ENCODE data around the gene CAGE1.
"Not testable (repeated sequence)": the region's sequence is repeated elsewhere in the genome, so short reads cannot be mapped to it uniquely, and the experiment has no call there.

The CAGE1 gene

GRCh38 chr6:7406743-7407142 is 17.2 kb upstream of the CAGE1 start:
- DNase-seq = no peak

- DNase-seq = no peak
Measured at GRCh38 chr6:7404546-7404945, 15.0 kb upstream of the CAGE1 start.

DNA sequence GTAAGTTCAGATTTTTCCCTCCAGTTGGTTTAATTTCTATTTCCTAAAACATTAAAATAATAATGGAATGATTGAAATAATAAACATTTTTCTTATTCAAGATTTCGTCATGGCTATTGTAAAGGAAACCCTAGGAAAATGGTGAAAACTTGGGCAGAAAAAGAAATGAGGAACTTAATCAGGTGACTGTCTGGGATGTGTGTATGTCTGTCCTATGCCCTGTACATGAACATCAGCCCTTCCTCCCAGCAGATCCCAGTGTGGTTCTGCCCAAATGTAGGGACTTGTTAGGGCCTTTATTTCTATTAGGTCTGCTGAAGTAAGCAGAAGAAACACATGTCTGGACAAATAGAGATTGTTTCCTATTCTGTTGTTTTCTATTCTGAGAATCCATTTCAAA is 13.2 kb upstream of the CAGE1 start:
- DNase-seq = no peak

- no peak for DNase-seq
Measured at GRCh38 chr6:7401075-7401474, 11.5 kb upstream of the CAGE1 start.

DNA sequence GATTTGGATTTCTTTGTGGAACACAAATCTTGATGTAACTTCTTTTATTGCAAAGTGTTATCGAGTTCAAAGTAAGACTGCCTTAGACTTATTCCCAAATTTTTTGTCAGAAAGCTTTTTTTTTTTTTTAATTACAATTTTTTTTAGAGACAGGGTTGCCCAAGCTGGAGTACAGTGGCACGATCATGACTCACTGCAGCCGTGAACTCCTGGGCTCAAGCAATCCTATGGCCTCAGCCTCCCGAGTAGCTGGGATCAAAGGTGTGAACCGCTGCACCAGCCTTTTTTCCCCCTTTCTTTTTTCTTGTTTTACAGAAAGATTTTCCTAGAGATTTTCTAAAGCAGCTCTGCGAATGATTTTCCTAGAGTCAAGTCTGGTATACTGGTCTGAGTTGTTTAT is 2.9 kb upstream of the CAGE1 start:
- DNase-seq = no peak

- no peak for DNase-seq
Measured at GRCh38 chr6:7391151-7391550, 1.6 kb upstream of the CAGE1 start.

- DNase-seq = peak; percentile 70
Measured at GRCh38 chr6:7390226-7390878, 810 bp upstream of the CAGE1 start.

GRCh38 chr6:7389162-7389450 is 436 bp downstream of the CAGE1 start:
- DNase-seq = no peak

GRCh38 chr6:7381092-7381491 is 8.4 kb downstream of the CAGE1 start:
- no peak for DNase-seq

DNA sequence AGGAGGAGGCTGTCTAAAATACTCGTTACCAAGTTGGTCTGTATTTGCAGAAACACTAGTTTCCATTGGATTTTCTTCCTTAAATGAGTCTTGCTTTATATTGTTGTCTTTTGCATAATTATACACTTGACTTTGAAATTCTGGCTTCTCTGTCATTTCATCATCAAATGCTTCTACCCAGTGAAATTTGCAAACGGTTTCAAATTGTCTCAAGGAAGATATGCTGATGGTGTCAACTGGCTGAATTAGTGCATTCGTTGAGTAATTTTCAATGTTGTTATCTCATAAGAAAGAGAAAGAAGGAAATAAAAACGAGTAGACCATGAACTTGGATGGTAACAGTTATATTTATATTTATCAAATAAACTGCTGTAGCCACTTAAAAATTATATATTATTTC is 10.8 kb downstream of the CAGE1 start:
- no peak for DNase-seq

- no peak for DNase-seq
Measured at GRCh38 chr6:7377961-7378360, 11.6 kb downstream of the CAGE1 start.

DNA sequence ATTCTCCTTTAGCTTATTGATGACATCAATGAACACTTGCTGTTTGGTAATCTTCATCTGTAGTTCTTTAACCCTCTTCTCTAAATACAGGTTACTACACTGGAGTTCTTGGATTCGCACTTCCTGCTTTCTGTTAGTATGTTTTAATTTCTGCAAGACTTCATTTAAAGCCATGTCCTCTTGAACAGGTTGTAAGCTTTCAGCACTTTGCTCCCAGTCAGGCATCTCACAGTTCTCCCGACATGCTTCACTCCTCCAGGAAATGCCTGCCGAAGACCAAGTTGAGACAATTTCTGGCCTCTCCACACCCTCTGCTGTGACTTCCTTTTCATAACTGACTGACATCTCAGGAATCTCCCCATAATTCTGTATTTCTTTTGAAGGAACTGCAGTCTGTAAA is 15.8 kb downstream of the CAGE1 start:
- DNase-seq = no peak

- DNase-seq = no peak
Measured at GRCh38 chr6:7367408-7367807, 22.1 kb downstream of the CAGE1 start.

GRCh38 chr6:7351916-7352315 is 37.6 kb downstream of the CAGE1 start:
- DNase-seq = not testable (repeated sequence)

GRCh38 chr6:7350591-7350990 is 39.0 kb downstream of the CAGE1 start:
- not testable (repeated sequence) for DNase-seq

- DNase-seq = not testable (repeated sequence)
Measured at GRCh38 chr6:7347551-7347997, 42.0 kb downstream of the CAGE1 start.

DNA sequence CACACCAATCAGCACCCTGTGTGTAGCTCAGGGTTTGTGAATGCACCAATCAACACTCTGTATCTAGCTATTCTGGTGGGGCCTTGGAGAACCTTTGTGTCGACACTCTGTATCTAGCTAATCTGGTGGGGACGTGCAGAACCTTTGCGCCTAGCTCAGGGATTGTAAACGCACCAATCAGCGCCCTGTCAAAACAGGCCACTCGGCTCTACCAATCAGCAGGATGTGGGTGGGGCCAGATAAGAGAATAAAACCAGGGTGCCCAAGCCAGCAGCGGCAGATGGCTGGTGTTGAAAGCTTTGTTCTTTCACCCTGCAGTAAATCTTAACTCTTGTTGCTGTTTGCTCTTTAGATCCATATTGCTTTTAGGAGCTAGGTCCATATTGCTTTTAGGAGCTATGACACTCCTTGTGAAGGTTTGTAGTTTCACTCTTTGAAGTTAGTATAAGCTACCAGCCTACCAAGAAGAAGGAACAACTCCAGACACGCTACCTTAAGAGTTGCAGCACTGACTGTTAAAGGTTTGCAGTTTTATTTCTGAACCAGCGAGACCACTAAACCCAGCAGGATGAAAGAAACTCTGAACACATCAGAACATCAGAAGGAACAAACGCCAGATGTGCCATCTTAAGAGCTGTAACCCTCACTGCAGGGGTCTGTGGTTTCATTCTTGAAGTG is 44.6 kb downstream of the CAGE1 start:
- not testable (repeated sequence) for DNase-seq

- no peak for DNase-seq
Measured at GRCh38 chr6:7343546-7344475, 45.7 kb downstream of the CAGE1 start.

GRCh38 chr6:7341989-7342742 is 47.4 kb downstream of the CAGE1 start:
- DNase-seq = peak; percentile 60

GRCh38 chr6:7341271-7341670 is 48.3 kb downstream of the CAGE1 start:
- DNase-seq = no peak

GRCh38 chr6:7339007-7339732 is 50.4 kb downstream of the CAGE1 start:
- DNase-seq = not testable (repeated sequence)

DNA sequence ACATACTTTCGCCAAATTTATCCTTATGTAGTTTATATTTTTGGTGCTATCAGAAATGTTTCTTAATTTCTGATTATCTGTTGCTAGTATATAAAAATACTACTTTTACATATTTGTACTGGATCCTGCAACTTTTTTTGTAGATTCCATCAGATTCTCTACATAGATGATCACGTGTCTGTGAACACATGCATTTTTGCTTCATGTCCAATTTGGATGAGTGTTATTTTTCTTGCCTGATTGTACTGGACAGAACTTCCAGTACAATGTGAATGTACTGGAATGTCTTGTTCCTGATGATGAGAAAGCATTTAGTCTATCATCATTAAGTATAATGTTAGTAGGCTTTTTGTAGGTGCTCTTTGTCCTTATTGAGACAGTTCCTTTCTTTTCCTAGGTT is 51.5 kb downstream of the CAGE1 start:
- no peak for DNase-seq
